T-helper 1 cell (primary cell): ENCODE data around the gene UPP2.

Source experiments
- DNase-seq, 5 donors: peaks; one replicate each; pipeline ENCODE4 v3.0.0-alpha.2; 2012 to 2020

Gene UPP2

DNA sequence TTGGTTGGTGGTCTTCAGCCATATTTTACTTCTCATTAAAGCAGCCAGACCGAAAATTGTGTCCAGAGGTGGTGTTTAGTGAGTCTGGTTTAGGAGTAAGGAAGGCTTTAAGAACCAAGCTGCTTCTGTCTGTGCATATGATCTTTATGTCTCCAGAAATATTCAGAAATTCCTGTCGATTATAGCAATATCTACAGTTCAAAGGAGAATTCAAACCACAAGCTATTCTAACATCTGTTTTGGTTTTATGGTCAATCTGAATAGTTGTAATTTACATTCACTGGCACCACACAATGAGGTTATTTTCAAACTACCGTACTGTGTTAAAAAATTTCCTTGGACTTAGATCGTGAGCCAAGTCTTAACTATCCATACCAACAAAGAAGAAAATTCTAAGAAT, 11.3 kb downstream of the UPP2 start:
- no peak for DNase-seq

DNA sequence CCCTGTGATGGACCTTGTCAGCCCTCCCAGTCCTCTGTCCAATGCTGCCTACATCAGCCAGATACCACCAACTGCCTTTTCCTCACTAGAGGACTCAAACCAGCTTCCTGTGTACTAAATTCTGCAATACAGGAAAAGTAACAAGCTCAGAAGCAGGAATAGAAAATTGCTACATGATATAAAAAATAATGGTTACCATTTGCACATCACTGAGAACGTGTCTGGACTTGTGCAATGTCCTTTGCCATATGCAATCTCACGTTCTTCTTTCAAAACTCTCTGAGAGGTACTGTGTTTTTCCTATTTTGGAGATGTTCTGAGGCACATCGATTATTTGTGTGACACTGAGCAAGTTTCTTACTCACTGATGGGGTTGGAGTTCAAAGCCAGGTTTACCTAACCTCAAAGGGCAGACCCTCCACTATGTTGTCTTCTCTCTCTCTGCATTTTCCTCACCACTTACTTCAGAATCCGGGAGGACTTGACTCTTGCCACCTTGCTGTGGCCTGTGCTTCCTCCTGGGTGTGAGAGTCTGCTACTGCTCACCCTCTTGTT, 12.1 kb downstream of the UPP2 start:
- DNase-seq: no peak

DNA sequence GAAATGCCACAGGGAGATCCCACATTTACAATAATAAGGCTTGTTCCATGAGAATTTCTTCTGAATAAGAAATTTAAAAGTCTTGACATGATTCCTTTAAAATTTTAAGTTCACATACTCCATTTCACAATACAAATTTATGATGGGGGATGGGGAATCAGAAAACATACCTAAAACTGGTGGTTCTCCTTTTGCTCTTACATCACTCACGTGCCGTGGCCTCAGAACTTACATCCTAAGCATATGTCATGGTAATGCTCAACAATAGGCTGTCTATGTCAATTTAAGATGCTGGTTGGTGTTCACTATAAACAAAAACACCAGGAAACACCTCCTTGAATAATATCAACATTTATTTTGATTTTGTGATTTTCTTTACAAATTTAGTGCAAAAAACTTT, 12.8 kb downstream of the UPP2 start:
- DNase-seq: no peak

DNA sequence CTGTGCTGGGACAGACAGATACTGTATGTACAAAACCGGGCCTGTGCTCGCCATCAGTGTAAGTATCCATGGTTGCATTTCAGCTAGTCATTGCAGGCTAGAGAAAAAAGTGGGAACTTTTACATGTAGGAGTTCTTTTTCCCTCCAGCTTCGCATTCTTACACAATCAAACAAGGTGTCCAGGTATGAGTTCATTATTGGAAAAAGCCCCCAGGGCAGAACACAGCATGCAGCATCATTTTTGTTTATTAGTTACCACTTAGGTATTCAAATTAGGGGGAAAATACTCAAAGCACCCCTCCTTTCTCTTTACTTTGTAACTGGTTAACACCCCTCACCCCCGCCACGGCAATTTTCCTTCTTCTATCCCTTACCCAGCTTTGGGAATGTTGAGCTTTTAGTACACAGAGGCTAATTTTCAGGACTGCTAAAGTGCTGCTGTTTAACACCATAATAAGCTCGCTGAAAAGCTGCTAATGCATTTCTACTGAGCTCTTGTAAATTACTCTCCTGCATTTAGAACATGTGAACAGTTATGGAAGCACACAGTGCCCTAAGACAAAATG, 13.6 kb downstream of the UPP2 start:
- DNase-seq: no peak

DNA sequence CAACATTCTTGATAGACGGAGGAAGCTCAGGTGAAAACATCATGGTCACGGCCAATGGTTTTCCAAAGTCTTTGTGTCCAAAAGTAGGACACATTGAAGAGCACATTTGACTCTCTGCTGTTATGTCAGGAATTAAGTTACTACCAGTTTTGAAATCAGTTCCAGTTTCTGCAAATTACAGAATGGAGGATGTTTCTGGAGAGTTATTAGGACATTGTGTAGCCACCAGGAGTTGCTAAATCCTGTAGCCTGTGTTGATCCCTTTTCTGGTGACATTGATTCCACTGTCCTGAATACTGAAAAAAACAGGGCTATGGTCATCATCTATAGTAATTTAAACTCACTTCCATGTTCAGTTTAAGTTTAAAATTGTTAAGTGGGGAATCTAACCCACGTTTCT, 15.3 kb downstream of the UPP2 start:
- DNase-seq: no peak

DNA sequence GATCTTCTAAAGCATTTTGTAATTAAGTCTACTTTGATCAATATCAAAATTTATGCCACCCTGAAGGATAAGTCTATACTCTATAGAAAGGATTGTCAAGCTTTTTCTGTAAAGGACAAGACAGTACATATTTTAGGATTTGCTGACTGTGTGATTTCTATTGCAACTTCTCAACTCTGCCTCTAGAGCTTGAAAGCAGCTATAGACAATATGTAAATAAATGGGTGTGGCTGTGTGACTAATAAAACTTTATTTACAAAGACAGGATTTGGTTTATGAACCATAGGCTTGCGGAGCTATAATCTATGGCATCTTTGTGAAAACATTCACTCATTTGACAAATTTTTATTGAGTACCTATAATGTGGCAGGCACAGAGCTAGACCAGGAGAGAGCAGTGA, 18.4 kb downstream of the UPP2 start:
- DNase-seq: no peak

DNA sequence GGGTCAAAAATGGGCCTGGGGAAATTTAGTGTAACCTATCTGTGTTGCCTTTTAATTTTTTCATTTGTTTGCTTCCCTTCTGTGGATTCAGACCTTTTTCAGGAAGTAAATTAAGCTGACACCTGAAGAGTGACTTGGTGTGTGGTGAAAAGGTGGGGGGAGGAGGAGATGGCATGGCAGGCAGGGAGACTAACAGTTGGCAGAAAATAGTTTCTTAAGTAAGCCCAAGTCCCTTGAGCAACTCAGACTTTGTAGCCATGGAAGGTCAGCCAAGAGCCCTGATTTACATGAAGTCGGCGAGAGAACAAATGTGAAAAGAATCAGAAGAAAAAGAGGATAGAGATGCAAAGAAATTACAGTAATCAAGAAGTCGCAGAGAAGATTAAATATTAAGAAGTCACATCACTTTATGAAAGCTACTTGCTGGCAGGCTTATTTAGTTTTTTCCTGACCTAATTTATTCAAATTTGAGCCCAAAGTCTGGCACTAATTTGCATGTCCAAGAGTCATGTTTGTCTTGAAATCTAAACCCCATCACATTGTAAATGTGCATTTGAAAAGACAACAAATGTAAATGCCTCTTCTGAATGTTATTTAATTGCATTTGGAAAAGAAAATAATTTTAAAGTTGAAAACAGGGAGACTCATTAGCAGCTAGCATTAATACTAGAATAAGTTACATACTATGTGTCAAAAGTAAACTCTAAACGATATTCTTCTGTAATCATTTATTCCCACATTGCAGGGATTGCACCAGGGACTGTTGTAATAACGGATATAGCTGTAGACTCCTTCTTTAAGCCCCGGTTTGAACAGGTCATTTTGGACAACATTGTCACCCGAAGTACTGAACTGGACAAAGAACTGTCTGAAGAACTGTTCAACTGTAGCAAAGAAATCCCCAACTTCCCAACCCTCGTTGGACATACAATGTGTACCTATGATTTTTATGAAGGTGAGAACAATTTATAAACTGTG, 19.3 kb downstream of the UPP2 start:
- DNase-seq: no peak

DNA sequence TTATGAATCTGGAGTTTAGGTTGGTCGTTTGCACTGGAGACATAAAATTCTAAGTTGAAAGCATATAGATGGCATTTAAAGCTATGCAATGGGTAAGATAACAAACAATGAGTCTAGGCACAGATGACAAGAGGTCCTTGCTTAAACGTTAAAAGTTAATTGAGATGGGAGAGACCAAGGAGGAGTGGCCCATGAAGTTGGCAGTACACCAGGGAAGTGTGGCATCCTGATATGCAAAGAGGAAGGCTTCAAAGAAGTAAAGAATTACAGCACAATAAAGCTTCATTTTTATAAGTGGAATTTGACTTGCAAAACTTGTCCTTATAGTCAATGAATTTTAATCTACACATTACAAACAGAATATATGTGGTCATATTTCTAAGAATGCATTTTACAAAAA, 23.2 kb downstream of the UPP2 start:
- no peak for DNase-seq

DNA sequence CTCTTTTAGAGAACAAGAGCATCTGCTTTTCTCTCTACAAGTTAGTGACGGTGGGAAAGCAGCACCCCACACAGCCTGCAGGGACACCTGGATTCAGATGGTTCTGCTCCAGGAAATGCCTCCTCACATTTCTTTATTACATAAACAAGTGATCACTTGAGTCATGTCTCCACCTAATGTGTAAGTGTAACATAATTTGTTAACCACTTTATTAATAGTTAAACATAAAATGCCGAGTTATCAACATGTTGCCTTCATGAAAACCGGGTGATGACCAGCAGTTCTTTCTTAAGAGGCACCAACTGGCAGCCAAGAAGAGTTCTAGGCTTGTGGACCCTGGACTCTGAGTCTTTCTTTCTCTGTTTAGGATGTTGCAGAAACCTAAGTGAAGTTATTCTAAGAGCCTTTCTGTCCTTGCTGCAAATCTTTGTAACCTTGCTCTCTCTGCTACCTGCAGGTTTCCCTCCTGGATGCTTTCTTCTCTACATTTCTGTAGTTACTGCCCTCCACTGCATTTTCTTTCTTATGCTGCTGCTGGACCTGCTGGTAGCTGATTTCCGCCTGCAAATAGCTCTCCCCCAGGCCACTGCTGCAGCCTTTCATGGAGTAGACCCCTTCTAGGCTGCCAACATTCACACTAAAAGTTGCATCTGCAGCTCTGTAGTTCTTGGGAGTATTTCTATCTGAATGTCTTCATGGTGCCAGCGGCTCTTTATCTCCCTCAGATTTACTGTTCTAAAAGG, 24.3 kb downstream of the UPP2 start:
- DNase-seq: no peak

DNA sequence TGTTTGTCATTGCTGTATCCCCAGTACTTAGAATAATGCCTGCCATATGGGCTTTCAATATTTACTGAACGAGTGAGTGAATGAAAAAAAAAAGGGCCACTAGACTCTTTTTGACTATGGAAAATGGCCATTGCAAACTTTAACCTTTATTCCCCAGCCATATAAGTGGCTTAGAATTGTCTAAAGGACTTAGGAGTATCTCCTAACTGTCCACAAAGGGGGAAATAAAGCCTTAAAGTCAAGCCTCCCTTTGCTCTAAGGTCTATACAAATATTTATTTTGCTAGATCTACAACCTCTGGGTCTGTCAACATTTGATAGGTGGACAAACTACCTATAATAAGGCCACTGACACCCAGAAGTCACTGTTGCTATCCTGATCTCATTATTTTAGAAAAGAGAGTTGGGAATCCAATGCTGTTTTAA, 25.7 kb downstream of the UPP2 start:
- no peak for DNase-seq

DNA sequence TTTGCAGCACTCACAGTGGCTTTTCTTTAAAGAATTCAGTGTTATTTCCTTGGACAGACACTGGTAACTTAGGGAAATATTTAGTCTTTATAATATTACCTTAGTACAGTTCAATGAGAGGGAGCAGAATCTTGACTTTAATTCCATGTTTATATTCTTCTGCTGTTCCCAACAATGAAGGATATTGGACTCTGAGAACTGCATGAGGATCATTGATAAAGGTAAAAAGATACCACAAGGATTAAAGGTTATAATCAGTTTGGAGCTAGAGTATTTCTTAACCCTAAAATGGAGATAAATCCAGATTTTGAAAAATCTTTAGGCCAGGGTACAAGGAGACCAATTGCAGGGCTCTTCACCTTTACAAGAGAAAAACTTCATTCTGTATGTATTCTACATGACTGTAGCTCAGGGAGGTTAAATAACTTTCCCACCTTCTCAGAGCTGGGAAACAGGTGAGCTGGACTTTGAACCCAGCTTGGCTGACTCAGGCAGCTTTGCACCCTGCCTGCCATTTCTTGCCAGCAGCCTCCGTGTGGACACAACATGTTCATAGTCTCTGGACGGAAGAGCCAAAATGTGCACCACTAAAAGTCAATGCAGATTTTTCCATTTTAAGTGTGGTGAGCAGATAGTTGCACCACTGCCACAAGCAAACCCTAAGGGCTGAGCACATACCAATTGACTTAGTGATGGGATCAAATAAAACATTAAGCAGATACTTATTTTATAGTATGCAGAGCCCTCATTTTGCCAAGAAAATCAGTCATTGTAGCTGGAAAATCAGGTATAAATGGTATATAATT, 26.7 kb downstream of the UPP2 start:
- DNase-seq: no peak

DNA sequence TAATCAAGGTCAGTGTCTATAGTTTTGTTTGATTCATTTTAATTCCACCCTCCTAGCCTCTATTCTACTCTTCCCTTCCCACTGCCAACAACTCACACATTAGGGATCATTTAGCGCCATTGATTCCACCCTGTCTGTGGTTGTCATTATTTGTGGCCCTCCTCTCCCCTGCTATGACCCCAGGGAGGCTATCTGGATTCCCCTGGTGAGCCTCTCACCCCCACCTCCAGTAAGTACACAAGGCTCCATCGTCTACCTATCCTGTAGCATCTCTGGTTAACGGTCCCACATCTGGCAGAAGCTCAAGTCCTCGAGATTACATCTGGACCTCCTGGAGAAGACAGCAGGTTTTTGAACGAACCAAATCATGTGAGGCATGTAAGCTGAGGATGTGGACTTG, 27.4 kb downstream of the UPP2 start:
- DNase-seq: no peak

DNA sequence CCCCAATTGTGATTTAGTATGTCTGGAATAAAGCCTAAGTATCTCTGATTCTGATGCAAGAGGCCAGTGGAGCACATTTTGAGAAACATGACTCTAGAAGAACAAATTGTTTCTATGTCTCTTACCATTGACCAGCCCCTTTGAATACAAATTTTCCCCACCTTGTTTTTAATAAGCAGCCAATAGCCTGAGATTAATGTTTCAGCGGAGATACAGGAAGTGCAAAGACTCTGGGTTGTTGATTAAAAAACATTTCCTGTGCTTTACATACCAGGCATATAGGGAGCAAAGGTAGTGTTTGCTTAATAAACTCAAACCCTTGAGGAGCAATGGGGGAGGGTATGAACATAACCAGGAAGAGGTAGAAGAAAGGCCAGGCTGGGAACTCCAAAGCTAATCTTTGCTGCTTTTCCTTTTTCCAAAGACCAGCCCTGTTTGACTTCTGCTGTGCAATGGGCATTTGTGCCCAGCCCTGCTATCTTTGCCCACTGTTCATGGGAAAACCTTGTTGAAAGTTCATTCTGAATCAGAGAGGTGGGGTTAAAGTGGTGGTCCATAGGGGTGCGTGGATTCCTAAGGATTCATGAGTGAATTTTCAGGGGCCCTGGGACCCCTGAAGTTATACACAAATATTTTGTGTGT, 29.3 kb downstream of the UPP2 start:
- no peak for DNase-seq

DNA sequence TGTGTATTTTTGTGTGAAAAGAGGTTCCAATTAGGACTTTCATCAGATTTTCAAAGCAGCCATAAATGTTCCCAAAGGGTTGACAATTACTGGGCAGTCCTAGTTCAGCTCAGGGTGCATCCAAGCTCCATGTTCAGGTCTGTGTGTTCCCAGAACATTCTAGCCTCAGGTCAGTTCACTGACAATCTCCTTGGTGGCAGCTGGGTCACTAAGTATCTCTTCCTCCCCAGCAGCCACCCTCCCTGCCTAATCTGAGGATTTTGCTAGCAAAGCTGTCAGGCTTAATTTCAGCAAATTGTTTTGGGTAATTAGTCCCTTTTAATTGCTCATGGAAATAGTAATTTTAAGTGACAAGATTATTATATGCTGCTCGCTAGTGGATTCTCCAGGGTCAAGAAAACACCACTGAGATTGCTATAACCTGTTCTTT, 29.8 kb downstream of the UPP2 start:
- DNase-seq: no peak

DNA sequence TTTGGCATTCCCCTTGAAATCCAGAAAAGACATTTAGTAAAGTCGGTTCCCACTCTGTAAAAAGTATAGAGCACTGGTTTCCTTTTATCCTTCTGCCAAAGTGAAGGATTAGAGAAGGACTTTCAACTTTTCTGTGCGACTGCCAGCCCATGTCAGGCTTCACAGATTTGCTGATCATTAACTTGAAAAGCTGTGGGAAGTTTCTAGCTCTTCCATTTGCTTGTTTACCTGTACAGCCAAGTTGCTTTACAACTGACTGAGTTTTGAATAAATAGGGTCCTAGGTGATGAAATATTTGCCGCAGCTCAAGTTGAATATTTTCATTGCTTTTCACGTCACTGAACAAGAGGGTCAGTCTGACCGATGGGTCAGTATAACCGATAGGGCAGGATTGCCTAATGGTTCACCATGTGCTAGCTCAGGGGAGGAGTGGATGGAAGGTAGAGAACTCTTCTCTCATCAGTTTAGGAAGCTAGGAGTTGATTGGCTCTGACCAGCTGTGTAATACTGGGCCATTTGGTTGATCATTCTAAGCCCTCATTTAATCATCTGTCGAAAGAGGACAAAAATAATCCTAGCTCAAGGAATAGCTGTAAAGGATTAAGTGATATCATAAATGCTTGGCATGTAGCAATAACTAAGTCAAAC, 30.4 kb downstream of the UPP2 start:
- no peak for DNase-seq

DNA sequence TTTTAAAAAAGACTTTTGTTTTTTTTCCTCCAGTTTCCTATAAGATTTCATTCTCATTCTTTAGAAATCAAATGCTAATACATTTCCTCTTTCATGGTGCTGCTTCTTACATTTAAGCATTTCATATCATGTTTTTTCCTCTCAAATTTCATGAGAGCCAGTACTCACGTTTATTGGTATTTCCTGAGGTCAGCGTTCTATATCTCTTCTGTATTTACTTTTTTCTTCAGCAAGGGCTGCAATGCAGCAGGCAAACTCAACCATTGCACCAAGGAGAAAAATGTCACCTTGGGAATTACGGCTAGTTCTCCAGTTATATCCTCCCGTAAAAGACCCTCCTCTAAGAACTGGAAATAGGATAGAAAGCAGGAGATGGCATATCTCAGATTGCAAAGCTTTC, 32.4 kb downstream of the UPP2 start:
- no peak for DNase-seq

DNA sequence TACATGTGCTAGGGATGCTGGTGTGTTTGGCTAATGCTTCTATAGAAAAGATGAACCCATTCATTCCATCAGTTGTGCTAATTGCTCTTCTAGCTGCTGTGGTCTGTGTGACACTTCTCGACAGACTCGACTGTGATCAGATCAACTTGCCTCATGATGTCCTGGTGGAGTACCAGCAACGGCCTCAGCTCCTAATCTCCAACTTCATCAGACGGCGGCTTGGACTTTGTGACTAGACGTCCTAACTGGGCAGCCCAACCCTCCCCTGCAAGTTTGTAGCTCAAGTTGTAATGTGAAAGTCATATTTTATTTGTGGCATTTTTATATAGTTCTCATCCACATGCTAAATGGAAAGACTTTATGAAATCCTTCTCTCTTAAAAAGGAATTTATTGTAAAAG, 33.0 kb downstream of the UPP2 start:
- DNase-seq: no peak

DNA sequence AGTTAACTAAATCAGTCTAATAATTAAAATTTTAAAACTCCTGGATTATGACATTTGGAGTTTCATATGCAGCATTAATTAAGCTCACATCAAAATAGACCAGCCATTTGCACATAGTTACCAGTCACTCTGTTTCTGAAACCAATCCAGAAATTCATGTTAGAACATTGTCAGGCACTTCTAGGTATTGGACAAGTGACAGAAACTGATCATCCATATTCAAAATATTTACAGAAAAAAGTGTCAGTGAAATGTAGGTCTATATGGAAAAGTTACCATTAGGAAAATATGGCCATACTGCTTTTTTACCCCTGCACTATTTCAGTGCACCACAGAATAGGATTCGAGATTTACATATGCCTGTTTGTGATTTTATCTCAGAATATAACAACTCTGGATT, 33.4 kb downstream of the UPP2 start:
- DNase-seq: no peak

DNA sequence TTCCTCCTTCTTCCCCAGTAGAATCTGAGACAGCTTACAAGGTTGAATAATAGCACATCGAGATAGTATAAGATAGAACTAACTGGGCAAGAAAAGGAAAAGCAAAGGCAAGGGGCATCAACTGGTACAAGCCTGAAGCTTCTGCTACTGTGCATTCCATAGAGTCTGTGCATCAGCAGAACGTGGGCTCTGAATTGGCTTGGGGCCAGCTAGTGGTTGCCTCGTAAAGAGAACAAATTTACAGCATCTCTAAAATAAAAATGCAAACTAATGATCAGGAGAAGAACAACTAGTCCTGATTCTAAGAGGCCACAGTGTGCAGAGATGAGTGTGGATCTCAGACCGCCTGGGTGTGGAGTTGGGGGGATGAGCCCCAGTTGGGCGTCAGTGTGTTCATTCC, 36.6 kb downstream of the UPP2 start:
- DNase-seq: no peak

DNA sequence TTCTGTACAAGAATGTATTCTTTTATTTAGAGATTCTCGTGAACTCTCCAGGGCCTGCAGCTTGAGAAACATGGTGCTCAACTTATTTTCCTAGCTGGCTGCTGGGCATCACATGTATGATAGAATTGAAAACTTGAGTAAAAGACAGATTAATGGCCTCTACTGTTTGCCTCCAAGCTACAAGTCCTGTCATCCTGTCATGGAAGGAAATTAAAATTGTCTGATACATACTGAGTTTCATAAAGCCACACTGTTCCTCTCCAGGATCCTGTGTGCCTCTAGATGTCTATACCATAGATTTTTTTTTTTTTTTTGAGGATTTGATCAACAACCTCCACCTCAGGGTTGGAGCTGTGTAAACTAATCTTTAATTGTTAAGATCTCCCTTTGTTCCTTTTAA, 38.5 kb downstream of the UPP2 start:
- no peak for DNase-seq

DNA sequence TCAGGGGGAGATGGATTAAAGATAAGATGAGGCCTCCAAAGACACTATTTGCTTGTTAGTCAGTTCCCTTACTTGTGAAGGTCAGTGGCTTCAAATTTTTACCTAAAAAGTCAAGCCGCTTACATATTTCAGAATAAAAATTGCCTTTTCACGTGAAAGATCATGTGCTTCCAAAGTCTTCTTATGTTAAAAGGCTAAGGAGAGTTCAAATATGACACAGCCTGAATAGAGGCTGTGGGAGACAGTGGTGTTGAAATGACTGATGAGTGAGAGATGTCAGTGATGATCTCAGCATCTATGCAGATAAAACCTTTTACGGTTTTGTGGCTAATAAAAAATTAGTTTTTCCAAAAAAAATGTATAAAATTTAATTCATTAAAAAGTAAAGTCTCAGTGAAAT, 40.5 kb downstream of the UPP2 start:
- no peak for DNase-seq
